ENCODE measurements around the gene KCNK7. TPM values are rescaled to one million over a fixed set of nuclear protein-coding genes. Genes with fewer than 3 reads are reported as not detected.

KCNK7 gene
- total RNA-seq, result not detected in 2 replicates
- 0.37 TPM in 1 of 2 replicates, not detected in the other for polyA plus RNA-seq

GRCh38 chr11:65595543-65596281 is at the start of gene KCNK7:
KCNK7 (minus strand) TSS chr11:65595800; CDS start chr11:65595772, 28 bp downstream.
- DNase-seq (ENCODE audit: low spot score), result no peak

GRCh38 chr11:65644837-65645236 is 49.2 kb upstream of the KCNK7 start:
- WGBS (ENCODE audit: low lambda C conversion rate, missing lambda C conversion rate), result 87% methylated on average over 11 of the region's 11 CpGs
- no peaks in the 10 kb centered on the region for H4K20me1 ChIP-seq (ENCODE audit: insufficient read depth, poor library complexity, severe bottlenecking)
- DNase-seq (ENCODE audit: low spot score), result no peak
- H3K27ac ChIP-seq, result no peak overlapping the region
- H3K4me1 ChIP-seq (ENCODE audit: insufficient read depth), result no peaks in the 10 kb centered on the region
- no peak overlapping the region for H2AFZ ChIP-seq
- H3K27me3 ChIP-seq, result no peaks in the 10 kb centered on the region
- H3K9me3 ChIP-seq (ENCODE audit: low read depth), result no peaks in the 10 kb centered on the region
- no peaks in the 10 kb centered on the region for H3K36me3 ChIP-seq (replicated peaks; ENCODE audit: insufficient read depth, low read depth)
- no peak overlapping the region for H3K4me3 ChIP-seq
- TF ChIP-seq EZH2 (IDR thresholded peaks at IDR 0.05; ENCODE audit: borderline replicate concordance) (no peak), EZH2phosphoT487 (IDR thresholded peaks at IDR 0.05; ENCODE audit: low read depth, severe bottlenecking, unreplicated experiment) (no peak), CTCF (IDR thresholded peaks at IDR 0.05; ENCODE audit: poor library complexity) (no peak)
- H3K79me2 ChIP-seq, result no peaks in the 10 kb centered on the region
- H3K4me2 ChIP-seq, result no peak overlapping the region
- H3K9me2 ChIP-seq (replicated peaks; ENCODE audit: insufficient read depth), result no peaks in the 10 kb centered on the region

More at GRCh38 chr11:65595543-65596281, at the start of gene KCNK7:
- no peaks in the 10 kb centered on the region for H3K9me3 ChIP-seq (ENCODE audit: low read depth)
- no peak for TF ChIP-seq EZH2phosphoT487 (IDR thresholded peaks at IDR 0.05; ENCODE audit: low read depth, severe bottlenecking, unreplicated experiment)
- TF ChIP-seq EZH2 (IDR thresholded peaks at IDR 0.05; ENCODE audit: borderline replicate concordance), result no peak
- TF ChIP-seq CTCF (IDR thresholded peaks at IDR 0.05; ENCODE audit: poor library complexity), result no peak
- H3K36me3 ChIP-seq (replicated peaks; ENCODE audit: insufficient read depth, low read depth), result no peaks in the 10 kb centered on the region
- no peaks in the 10 kb centered on the region for H3K79me2 ChIP-seq
- H3K9me2 ChIP-seq (replicated peaks; ENCODE audit: insufficient read depth), result no peaks in the 10 kb centered on the region
- no peaks in the 10 kb centered on the region for H3K27me3 ChIP-seq
- H3K4me1 ChIP-seq (ENCODE audit: insufficient read depth), result peaks cover 13% of the 10 kb centered on the region
- H3K27ac ChIP-seq, result no peak within 1 kb of the TSS
- no peak within 1 kb of the TSS for H2AFZ ChIP-seq
- no peaks in the 10 kb centered on the region for H4K20me1 ChIP-seq (ENCODE audit: insufficient read depth, poor library complexity, severe bottlenecking)
- WGBS (ENCODE audit: low lambda C conversion rate, missing lambda C conversion rate), result 70% methylated on average over 11 of the region's 12 CpGs
- no peak within 1 kb of the TSS for H3K4me3 ChIP-seq
- H3K4me2 ChIP-seq, result no peak within 1 kb of the TSS

GRCh38 chr11:65643971-65644370 is 48.4 kb upstream of the KCNK7 start:
- no peaks in the 10 kb centered on the region for H3K4me1 ChIP-seq (ENCODE audit: insufficient read depth)
- no peaks in the 10 kb centered on the region for H3K36me3 ChIP-seq (replicated peaks; ENCODE audit: insufficient read depth, low read depth)
- no peak overlapping the region for H3K27ac ChIP-seq
- no peaks in the 10 kb centered on the region for H3K9me3 ChIP-seq (ENCODE audit: low read depth)
- H3K79me2 ChIP-seq, result no peaks in the 10 kb centered on the region
- no peak overlapping the region for H3K4me2 ChIP-seq
- H2AFZ ChIP-seq, result no peak overlapping the region
- no peaks in the 10 kb centered on the region for H4K20me1 ChIP-seq (ENCODE audit: insufficient read depth, poor library complexity, severe bottlenecking)
- peak; percentile 49 for DNase-seq (ENCODE audit: low spot score)
- H3K9me2 ChIP-seq (replicated peaks; ENCODE audit: insufficient read depth), result no peaks in the 10 kb centered on the region
- H3K4me3 ChIP-seq, result no peak overlapping the region
- 57% methylated on average over 5 of the region's 6 CpGs for WGBS (ENCODE audit: low lambda C conversion rate, missing lambda C conversion rate)
- TF ChIP-seq EZH2phosphoT487 (IDR thresholded peaks at IDR 0.05; ENCODE audit: low read depth, severe bottlenecking, unreplicated experiment), result no peak
- TF ChIP-seq CTCF (IDR thresholded peaks at IDR 0.05; ENCODE audit: poor library complexity), result no peak
- no peak for TF ChIP-seq EZH2 (IDR thresholded peaks at IDR 0.05; ENCODE audit: borderline replicate concordance)
- no peaks in the 10 kb centered on the region for H3K27me3 ChIP-seq

Data from hepatocyte (in vitro differentiated cells).